ENCODE measurements around the gene BLOC1S6.

The BLOC1S6 gene

DNA sequence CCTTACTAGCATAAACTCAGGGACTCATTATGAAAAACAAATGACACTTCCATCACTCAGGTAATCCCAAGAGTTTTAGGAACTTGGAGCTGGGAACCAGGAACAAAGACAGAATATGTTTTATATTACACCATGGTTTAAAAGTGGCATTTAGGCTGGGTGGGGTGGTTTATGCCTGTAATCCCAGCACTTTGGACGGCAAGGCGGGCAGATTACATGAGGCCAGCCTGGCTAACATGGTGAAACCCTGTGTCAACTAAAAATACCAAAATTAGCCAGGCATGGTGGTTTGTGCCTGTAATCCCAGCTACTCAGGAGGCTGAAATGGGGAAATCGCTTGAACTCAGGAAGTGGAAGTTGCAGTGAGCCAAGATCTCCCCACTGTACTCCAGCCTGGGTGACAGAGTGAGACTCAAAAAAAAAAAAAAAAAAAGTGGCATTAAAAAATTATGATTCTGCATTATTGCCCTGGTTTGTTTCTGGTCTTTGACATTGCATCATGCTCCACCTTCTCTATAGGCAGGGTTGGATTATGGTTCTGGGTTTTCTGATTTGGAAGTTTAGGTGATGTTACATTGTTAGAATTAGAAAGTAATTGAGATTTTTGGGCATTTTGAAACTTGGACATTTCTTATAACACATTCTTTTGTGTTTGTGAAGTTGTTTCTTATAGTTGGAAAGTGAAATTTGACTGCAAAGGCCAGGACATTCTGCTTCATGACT, 66.7 kb downstream of the BLOC1S6 start:
- TF ChIP-seq, protein P1, sequence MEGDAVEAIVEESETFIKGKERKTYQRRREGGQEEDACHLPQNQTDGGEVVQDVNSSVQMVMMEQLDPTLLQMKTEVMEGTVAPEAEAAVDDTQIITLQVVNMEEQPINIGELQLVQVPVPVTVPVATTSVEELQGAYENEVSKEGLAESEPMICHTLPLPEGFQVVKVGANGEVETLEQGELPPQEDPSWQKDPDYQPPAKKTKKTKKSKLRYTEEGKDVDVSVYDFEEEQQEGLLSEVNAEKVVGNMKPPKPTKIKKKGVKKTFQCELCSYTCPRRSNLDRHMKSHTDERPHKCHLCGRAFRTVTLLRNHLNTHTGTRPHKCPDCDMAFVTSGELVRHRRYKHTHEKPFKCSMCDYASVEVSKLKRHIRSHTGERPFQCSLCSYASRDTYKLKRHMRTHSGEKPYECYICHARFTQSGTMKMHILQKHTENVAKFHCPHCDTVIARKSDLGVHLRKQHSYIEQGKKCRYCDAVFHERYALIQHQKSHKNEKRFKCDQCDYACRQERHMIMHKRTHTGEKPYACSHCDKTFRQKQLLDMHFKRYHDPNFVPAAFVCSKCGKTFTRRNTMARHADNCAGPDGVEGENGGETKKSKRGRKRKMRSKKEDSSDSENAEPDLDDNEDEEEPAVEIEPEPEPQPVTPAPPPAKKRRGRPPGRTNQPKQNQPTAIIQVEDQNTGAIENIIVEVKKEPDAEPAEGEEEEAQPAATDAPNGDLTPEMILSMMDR (conservative IDR thresholded peaks at IDR 0.05), result no peak
- H3K27ac ChIP-seq, result no peak overlapping the region

DNA sequence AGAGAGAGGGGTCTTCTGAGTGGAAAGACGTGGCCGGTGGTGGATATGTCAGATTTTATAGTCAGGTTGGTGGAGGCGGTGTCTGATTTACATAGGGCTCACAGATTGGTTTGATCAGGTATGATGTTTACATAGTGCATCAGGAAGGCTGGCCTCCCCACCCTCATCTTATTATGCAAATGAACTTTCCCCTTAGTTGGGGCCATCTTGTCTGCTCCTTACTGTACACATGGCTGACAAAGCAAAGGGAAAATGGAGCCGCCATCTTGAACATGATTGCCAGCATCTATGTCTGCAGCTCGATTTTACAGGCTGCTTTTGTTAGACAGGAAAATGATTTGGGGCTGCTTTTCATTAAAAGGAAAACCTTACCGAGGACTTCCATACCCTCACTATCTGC, 67.6 kb downstream of the BLOC1S6 start:
- TF ChIP-seq, protein P1 (conservative IDR thresholded peaks at IDR 0.05), result no peak

DNA sequence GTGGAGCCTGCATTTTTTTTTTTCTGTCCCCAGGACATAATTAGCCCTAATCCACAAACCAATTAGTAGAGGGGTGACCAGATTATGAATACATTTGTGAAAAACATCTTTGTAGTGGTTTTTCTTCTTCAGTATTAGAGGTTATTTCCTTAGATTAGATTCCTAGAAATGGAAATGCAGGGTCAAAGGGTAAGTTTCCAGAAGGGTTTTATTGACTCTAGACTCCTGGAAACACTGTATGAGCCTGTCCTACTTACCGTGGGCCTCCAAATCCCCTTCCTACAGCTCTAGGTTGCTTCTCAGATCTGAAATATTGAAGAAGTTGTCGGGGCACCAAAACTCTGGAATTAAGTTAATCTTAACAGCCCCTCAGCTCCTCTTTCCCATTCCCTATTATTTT, 70.1 kb downstream of the BLOC1S6 start:
- H3K27ac ChIP-seq, result peak overlapping the region; percentile 31; the same call in 1 of the 2 replicates
- TF ChIP-seq, protein P1 (conservative IDR thresholded peaks at IDR 0.05), result no peak

More for the DNA sequence above, 67.6 kb downstream of the BLOC1S6 start:
- H3K27ac ChIP-seq, result no peak overlapping the region

DNA sequence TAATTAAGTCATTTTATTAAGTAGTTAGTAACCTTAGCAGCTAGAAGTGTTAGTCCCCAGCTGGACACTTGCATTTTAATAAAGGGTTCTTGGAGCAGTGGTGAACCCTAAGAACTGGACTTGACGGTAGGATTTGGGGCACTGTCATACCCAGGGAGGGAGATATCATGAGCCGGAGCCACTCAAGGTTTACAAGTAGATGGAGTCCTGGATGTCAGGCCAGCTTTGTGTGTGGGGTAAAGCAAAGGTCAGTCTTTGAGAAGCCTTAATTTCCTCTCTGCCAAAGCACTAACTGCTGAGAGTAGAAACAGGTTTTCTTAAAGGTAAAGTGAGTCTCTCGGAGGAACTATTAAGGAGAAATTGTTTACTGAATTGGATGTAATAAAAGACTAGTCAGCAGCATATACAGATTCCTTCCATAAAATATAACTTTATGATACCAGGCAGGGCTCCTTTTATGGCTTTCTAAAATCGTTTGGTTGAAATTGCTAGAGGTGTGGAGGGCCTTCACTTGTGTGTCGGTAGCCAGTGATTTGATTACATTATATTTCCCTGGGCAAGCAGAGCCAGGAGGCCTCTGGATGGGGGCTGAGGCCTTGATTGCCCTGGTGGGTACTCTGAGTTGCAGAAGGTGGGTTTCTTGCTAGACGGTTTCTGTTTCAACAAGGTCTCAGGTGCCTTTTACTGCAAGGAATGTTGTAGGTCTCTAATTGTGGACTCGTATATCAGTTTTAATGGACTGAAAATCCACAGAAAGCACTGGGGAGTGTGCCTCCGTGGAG, 70.8 kb downstream of the BLOC1S6 start:
- peak overlapping the region; percentile 31; the same call in 1 of the 2 replicates for H3K27ac ChIP-seq
- TF ChIP-seq, protein P1 (conservative IDR thresholded peaks at IDR 0.05), result no peak
